ENCODE measurements around the gene BCDIN3D. TPM values are rescaled to one million over a fixed set of nuclear protein-coding genes. Genes with fewer than 3 reads are reported as not detected.

BCDIN3D gene
- total RNA-seq, 3 donors from 2014 or later (not counting 1 experiment from before 2014, with no cell fraction given), result 4.0 to 6.0 (median 4.4) TPM

DNA sequence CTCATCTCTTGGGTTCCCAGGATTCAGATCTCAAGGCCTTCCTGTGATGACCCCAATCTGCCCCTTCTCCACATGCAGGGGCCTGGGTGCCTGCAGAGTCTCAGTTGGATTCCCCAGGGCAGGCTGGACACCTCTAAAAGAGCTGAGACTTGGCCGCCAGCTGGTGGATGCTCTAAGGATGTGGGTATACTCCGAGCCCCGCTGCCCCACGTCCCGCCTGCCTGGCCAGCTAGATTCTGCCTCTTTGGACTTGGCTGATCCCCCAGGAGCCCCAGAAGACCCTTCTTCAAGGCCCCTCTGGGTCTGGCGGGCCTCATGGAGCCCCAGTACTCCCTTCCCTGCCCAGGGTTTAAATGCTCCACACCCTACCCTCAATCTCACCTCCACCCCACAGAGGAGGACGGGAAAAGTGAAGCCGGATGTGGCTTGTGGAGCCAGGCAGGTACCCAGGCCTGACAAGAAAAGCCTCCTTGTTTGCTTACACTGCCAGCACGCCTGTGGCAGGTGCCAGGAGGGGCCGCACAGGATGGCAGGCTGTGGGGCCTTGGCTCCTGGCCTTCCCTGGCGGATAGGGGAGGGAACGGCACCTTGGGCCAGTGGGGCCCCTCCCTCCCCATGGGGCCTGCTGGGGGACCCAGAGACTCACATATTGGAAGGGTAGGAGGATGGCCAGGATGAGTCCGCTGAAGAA, 45.7 kb upstream of the BCDIN3D start:
- no peak for ATAC-seq
- TF ChIP-seq, protein P1, sequence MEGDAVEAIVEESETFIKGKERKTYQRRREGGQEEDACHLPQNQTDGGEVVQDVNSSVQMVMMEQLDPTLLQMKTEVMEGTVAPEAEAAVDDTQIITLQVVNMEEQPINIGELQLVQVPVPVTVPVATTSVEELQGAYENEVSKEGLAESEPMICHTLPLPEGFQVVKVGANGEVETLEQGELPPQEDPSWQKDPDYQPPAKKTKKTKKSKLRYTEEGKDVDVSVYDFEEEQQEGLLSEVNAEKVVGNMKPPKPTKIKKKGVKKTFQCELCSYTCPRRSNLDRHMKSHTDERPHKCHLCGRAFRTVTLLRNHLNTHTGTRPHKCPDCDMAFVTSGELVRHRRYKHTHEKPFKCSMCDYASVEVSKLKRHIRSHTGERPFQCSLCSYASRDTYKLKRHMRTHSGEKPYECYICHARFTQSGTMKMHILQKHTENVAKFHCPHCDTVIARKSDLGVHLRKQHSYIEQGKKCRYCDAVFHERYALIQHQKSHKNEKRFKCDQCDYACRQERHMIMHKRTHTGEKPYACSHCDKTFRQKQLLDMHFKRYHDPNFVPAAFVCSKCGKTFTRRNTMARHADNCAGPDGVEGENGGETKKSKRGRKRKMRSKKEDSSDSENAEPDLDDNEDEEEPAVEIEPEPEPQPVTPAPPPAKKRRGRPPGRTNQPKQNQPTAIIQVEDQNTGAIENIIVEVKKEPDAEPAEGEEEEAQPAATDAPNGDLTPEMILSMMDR (IDR thresholded peaks at IDR 0.05), result no peak
- Histone ChIP-seq H3K9me3 (ENCODE audit: control insufficient read depth, insufficient read depth, low read length) (no peaks in the 10 kb centered on the region), H3K4me1 (ENCODE audit: control insufficient read depth, insufficient read depth, low read length) (no peaks in the 10 kb centered on the region), H3K4me3 (ENCODE audit: low read length) (no peak overlapping the region), H3K27me3 (ENCODE audit: control insufficient read depth, insufficient read depth, low read length) (no peaks in the 10 kb centered on the region), H3K27ac (ENCODE audit: low read length) (no peak overlapping the region), H3K36me3 (ENCODE audit: control insufficient read depth, insufficient read depth, low read length) (no peaks in the 10 kb centered on the region)
- Mint-ChIP-seq H3K27me3 (ENCODE audit: low read depth in 2 of 2) (peaks cover 14 to 22% of the 10 kb centered on the region in 2 donors), H3K36me3 (no peaks in the 10 kb centered on the region), H3K4me3 (no peak overlapping the region), H3K27ac (no peak overlapping the region), H3K4me1 (no peaks in the 10 kb centered on the region), H3K9me3 (no peaks in the 10 kb centered on the region)
- intact Hi-C loops (cut with micrococcal nuclease), result no loop called here
- 90% methylated on average over 13 of the region's 13 CpGs for WGBS (ENCODE audit: insufficient coverage)
- DNase-seq, result no peak

DNA sequence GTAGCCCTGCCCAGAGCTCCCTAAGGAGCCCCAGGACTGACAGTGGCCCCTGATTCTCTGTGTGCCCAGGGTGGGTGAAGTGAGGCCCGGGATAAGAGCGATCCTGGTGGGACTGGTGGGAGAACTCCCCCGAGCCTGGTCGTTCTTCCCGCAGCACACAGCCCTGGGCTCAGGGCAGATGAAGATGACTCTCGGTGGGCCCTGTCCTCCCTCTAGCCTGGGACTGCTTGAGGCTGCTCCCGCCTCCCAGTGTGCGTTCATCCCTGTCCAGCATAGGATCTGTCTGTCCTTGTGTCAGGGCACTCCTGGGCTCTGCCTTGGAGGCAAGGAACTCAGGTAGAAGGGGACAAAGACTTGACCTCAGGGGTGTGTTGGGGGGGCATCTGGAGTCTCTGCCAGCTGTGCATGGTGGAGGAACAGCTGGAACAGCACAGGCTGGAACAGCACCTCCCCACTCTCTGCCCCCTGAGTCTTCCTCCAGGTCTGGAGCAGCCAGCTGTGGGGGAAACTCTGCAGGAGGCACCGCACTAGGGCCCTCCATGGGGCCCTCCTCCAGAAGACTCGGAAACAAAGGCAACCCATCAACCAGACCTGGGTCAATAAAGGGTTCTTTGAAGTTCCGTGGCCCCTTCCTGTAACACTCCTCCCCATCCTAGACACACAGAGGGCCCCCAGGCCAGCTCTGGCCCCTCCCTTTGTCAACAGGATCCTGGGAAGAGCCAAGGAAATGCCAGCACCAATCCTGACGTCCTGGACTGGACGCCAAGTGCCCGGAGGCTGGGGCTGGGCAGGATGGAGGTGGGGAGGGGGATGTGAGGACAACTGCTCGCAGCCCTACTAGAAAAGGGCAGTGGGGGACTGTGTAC, 44.9 kb upstream of the BCDIN3D start:
- Mint-ChIP-seq H3K27me3 (ENCODE audit: low read depth in 2 of 2) (peaks cover 13 to 24% of the 10 kb centered on the region in 2 donors), H3K27ac (no peak overlapping the region), H3K36me3 (no peaks in the 10 kb centered on the region), H3K4me1 (no peaks in the 10 kb centered on the region), H3K4me3 (no peak overlapping the region), H3K9me3 (no peaks in the 10 kb centered on the region)
- ATAC-seq (no peak), DNase-seq (no peak)
- TF ChIP-seq, protein P1 (IDR thresholded peaks at IDR 0.05), result no peak
- Histone ChIP-seq H3K4me1 (ENCODE audit: control insufficient read depth, insufficient read depth, low read length) (no peaks in the 10 kb centered on the region), H3K36me3 (ENCODE audit: control insufficient read depth, insufficient read depth, low read length) (no peaks in the 10 kb centered on the region), H3K4me3 (ENCODE audit: low read length) (no peak overlapping the region), H3K27me3 (ENCODE audit: control insufficient read depth, insufficient read depth, low read length) (no peaks in the 10 kb centered on the region), H3K9me3 (ENCODE audit: control insufficient read depth, insufficient read depth, low read length) (no peaks in the 10 kb centered on the region), H3K27ac (ENCODE audit: low read length) (no peak overlapping the region)
- intact Hi-C loops (cut with micrococcal nuclease), result no loop called here
- WGBS (ENCODE audit: insufficient coverage), result 87% methylated on average over 15 of the region's 15 CpGs

DNA sequence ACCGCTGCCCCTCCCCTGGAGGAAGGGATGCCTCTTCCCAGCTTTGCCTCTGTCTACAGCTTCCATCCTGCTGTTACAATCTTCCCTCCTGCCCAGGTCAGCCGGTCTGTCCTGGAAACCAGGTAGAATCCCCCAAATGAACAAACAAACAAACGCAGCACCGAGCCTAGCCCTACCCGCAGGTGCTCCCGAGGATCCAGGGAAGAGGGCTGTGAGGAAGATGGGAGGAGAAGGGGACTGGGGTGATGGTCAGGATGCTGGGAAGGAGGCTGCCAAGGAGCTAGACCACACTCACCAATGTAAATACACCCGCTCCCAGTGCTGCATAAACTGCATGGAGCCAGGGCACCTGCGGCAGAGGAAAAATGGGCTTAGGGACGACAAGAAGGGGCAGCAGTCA, 44.2 kb upstream of the BCDIN3D start:
- no peak overlapping the region for H3K4me3 ChIP-seq (ENCODE audit: low read length)
- Mint-ChIP-seq H3K36me3 (no peaks in the 10 kb centered on the region), H3K9me3 (no peaks in the 10 kb centered on the region), H3K4me1 (no peaks in the 10 kb centered on the region), H3K4me3 (no peak overlapping the region), H3K27ac (no peak overlapping the region), H3K27me3 (ENCODE audit: low read depth in 2 of 2) (peaks cover 8 to 17% of the 10 kb centered on the region in 2 donors)
- H3K9me3 ChIP-seq (ENCODE audit: control insufficient read depth, insufficient read depth, low read length), result no peaks in the 10 kb centered on the region
- intact Hi-C loops (cut with micrococcal nuclease), result no loop called here
- no peaks in the 10 kb centered on the region for H3K36me3 ChIP-seq (ENCODE audit: control insufficient read depth, insufficient read depth, low read length)
- no peak for DNase-seq
- TF ChIP-seq, protein P1 (IDR thresholded peaks at IDR 0.05), result no peak
- H3K27ac ChIP-seq (ENCODE audit: low read length), result no peak overlapping the region
- WGBS (ENCODE audit: insufficient coverage), result 80% methylated on average over 7 of the region's 9 CpGs
- H3K4me1 ChIP-seq (ENCODE audit: control insufficient read depth, insufficient read depth, low read length), result no peaks in the 10 kb centered on the region
- no peaks in the 10 kb centered on the region for H3K27me3 ChIP-seq (ENCODE audit: control insufficient read depth, insufficient read depth, low read length)
- no peak for ATAC-seq
